GM21825 (cell line): ENCODE measurements around the gene MAP4K4.

ENCODE experiments used
- ATAC-seq: cut with Tn5 transposase; IDR thresholded peaks from one replicate; pipeline ENCODE4 v1.9.1; 2021; ENCODE audit warnings: mild to moderate bottlenecking, moderate library complexity; ENCODE audit not compliant: unreplicated experiment

The MAP4K4 gene

GRCh38 chr2:101811226-101812015 is 113.9 kb downstream of the MAP4K4 start:
- ATAC-seq, result no peak

GRCh38 chr2:101812226-101812625 is 114.7 kb downstream of the MAP4K4 start:
- ATAC-seq, result no peak

- ATAC-seq, result no peak
These were observed 117.2 kb downstream of the MAP4K4 start for GRCh38 chr2:101814752-101815151.

GRCh38 chr2:101815154-101815553 is 117.6 kb downstream of the MAP4K4 start:
- ATAC-seq, result no peak

- no peak for ATAC-seq
These were observed 118.4 kb downstream of the MAP4K4 start for GRCh38 chr2:101815739-101816391.

- no peak for ATAC-seq
These were observed 119.1 kb downstream of the MAP4K4 start for GRCh38 chr2:101816598-101816997.

GRCh38 chr2:101817481-101817880 is 120.0 kb downstream of the MAP4K4 start:
- no peak for ATAC-seq

GRCh38 chr2:101818531-101819451 is 121.3 kb downstream of the MAP4K4 start:
- no peak for ATAC-seq

- ATAC-seq, result no peak
These were observed 123.0 kb downstream of the MAP4K4 start for GRCh38 chr2:101820519-101820918.

GRCh38 chr2:101821059-101821805 is 123.7 kb downstream of the MAP4K4 start:
- ATAC-seq, result no peak

GRCh38 chr2:101821828-101822458 is 124.4 kb downstream of the MAP4K4 start:
- no peak for ATAC-seq

GRCh38 chr2:101823347-101823791 is 125.9 kb downstream of the MAP4K4 start:
- no peak for ATAC-seq

- no peak for ATAC-seq
These were observed 126.4 kb downstream of the MAP4K4 start for GRCh38 chr2:101823859-101824258.

- ATAC-seq, result no peak
These were observed 129.2 kb downstream of the MAP4K4 start for GRCh38 chr2:101826716-101827115.

- ATAC-seq, result no peak
These were observed 129.7 kb downstream of the MAP4K4 start for GRCh38 chr2:101827246-101827645.

GRCh38 chr2:101828257-101828656 is 130.8 kb downstream of the MAP4K4 start:
- ATAC-seq, result no peak

GRCh38 chr2:101828673-101829334 is 131.3 kb downstream of the MAP4K4 start:
- ATAC-seq, result no peak

GRCh38 chr2:101829429-101829828 is 131.9 kb downstream of the MAP4K4 start:
- ATAC-seq, result no peak

GRCh38 chr2:101830146-101830545 is 132.6 kb downstream of the MAP4K4 start:
- ATAC-seq, result no peak

- no peak for ATAC-seq
These were observed 133.0 kb downstream of the MAP4K4 start for GRCh38 chr2:101830555-101830954.
